Adrenal gland (tissue), 12 donors: Measurements from ENCODE around the gene CCR7. TPM values are rescaled to one million over a fixed set of nuclear protein-coding genes. Genes with fewer than 3 reads are reported as not detected.

Experiments
- DNase-seq, 7 donors: peaks; one replicate each; pipeline ENCODE4 v3.0.0-alpha.2; 2019 to 2020
- H3K27ac ChIP-seq, 5 donors: fragments of 200-600 bp; sonication (generic) in 4 of 5; 1 replicate in 3 of 5; 2 replicates in 2 of 5; pipeline versions ENCODE4 v1.5.1 to v1.8.0; 2016 to 2020; ENCODE audit warnings: mild to moderate bottlenecking in 1 of 5
- H3K27me3 ChIP-seq: fragments of 200-600 bp; 2 replicates; pipeline ENCODE4 v1.8.0; 2021
- H3K36me3 ChIP-seq, 2 donors: fragments of 200-600 bp; replicated peaks in 1 of 2; 1 replicate in 1 of 2; 2 replicates in 1 of 2; pipeline versions ENCODE4 v1.5.1 to v1.8.0; 2018 to 2022
- H3K4me1 ChIP-seq, 2 donors: fragments of 200-600 bp; replicated peaks in 1 of 2; 1 replicate in 1 of 2; 2 replicates in 1 of 2; pipeline versions ENCODE4 v1.5.1 to v1.8.0; 2018 to 2021
- H3K4me3 ChIP-seq, 4 donors: fragments of 200-600 bp; sonication (generic) in 3 of 4; one replicate each; pipeline ENCODE4 v1.5.1; 2016 to 2018
- H3K9me3 ChIP-seq, 3 donors: fragments of 200-600 bp; sonication (generic) in 1 of 3; replicated peaks in 1 of 3; 1 replicate in 2 of 3; 2 replicates in 1 of 3; pipeline versions ENCODE4 v1.5.1 to v1.8.0; 2016 to 2021
- POLR2A ChIP-seq, 2 donors: fragments of 450-650 bp; IDR thresholded peaks; one replicate each; pipeline ENCODE4 v1.6.1; 2017; ENCODE audit warnings: antibody characterized with exemption in 2 of 2, mild to moderate bottlenecking in 2 of 2, moderate library complexity in 1 of 2
- WGBS, 4 donors: extraction: QIAGEN DNeasy Blood & Tissue Kit in 2 of 4; methylation state at CpG; one replicate each; pipeline versions ENCODE4 v1.1.5 to v1.1.7; 2013 to 2017; 5-methylcytosine and 5-hydroxymethylcytosine counted together
- intact Hi-C, 2 donors: fragments of 100-400 bp; cut with DNase I; formaldehyde crosslinking; loops; one replicate each; pipeline versions ENCODE4 v1.14.1 to v1.15.0; 2022 to 2023
- polyA plus RNA-seq, 3 donors: library from polyadenylated mRNA; stranded (reverse); fragments of 200-250 nt in 2 of 3; fragments of 350-450 nt in 1 of 3; fragmentation: Illumina TruSeq in 1 of 3; extraction: RNeasy Lipid Tissue Mini Kit (QIAGEN cat#74804) in 1 of 3; gene quantifications; one replicate each; pipeline ENCODE4 v1.2.3, GENCODE V29; 2013 to 2014
- total RNA-seq, 9 donors: library from RNA; depleted of rRNA in 4 of 9; stranded (reverse); fragments of >200 nt in 4 of 9; fragments of 120-200 nt in 1 of 9; fragmentation: NEBNext Ultra II Directional in 1 of 9; extraction: Animal tissue kit (Norgen Biotek cat#: 25700) in 1 of 9; gene quantifications; one replicate each; pipeline versions ENCODE4 v1.1.0 to v1.2.4, GENCODE V29; 2013 to 2023
- TF ChIP-seq, protein P1 (sequence below), 6 experiments: fragments of 450-650 bp in 4 of 6; fragments of 200-600 bp in 2 of 6; sonication (generic) in 1 of 6; IDR thresholded peaks; 1 replicate in 5 of 6; 2 replicates in 1 of 6; pipeline versions ENCODE4 v1.5.1 to v1.8.0; 2016 to 2021; ENCODE audit warnings: antibody characterized with exemption in 6 of 6, mild to moderate bottlenecking in 2 of 6, moderate library complexity in 1 of 6
- donor health status: healthy with polysubstance abuse.
- donor health status: Bipolar disorder and iron deficiency.
- donor health status: DM: yes; HTN: yes; CAD: no.
- donor health status: DM: no; HTN: no; CAD: no.
- donor health status: DM: no; HTN: no; CAD: no.
- donor health status: DM: yes; HTN: yes; CAD: no.

The CCR7 gene
- total and polyA plus RNA-seq, 12 donors: 0.06 to 1.0 (median 0.35) TPM; not detected in 2

DNA sequence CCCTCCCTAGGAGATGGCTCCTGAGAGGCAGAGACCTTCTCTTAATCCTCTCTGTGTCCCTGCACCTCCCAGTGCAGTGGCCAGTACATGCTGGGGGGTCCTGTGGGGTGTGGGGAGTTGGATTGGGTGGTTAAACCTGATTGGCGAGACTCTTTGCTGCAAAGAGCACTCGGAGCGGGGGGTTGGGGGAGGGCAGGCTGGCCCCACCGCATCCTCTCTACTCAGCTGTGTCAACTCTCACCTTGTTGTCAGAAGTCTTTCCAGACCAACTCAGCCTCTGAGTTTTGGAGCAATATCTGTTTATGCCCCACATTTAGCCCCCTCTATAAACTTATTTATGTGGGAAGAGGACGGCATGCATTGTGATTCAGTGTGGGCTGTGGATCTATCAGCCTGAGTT lies 42.4 kb upstream of the CCR7 start:
- Histone ChIP-seq H3K4me3 (no peak overlapping the region), H3K27ac (no peak overlapping the region), H3K27me3 (no peaks in the 10 kb centered on the region), H3K9me3 (no peaks in the 10 kb centered on the region), H3K4me1 (no peaks in the 10 kb centered on the region), H3K36me3 (no peaks in the 10 kb centered on the region)
- WGBS, 4 donors: 68 to 80% (median 72%) methylated on average over 5 of the region's 5 CpGs
- DNase-seq: no peak
- TF ChIP-seq POLR2A (IDR thresholded peaks at IDR 0.05): no peak
- TF ChIP-seq, protein P1, sequence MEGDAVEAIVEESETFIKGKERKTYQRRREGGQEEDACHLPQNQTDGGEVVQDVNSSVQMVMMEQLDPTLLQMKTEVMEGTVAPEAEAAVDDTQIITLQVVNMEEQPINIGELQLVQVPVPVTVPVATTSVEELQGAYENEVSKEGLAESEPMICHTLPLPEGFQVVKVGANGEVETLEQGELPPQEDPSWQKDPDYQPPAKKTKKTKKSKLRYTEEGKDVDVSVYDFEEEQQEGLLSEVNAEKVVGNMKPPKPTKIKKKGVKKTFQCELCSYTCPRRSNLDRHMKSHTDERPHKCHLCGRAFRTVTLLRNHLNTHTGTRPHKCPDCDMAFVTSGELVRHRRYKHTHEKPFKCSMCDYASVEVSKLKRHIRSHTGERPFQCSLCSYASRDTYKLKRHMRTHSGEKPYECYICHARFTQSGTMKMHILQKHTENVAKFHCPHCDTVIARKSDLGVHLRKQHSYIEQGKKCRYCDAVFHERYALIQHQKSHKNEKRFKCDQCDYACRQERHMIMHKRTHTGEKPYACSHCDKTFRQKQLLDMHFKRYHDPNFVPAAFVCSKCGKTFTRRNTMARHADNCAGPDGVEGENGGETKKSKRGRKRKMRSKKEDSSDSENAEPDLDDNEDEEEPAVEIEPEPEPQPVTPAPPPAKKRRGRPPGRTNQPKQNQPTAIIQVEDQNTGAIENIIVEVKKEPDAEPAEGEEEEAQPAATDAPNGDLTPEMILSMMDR (IDR thresholded peaks at IDR 0.05): no peak
- intact Hi-C loops: no loop called here

DNA sequence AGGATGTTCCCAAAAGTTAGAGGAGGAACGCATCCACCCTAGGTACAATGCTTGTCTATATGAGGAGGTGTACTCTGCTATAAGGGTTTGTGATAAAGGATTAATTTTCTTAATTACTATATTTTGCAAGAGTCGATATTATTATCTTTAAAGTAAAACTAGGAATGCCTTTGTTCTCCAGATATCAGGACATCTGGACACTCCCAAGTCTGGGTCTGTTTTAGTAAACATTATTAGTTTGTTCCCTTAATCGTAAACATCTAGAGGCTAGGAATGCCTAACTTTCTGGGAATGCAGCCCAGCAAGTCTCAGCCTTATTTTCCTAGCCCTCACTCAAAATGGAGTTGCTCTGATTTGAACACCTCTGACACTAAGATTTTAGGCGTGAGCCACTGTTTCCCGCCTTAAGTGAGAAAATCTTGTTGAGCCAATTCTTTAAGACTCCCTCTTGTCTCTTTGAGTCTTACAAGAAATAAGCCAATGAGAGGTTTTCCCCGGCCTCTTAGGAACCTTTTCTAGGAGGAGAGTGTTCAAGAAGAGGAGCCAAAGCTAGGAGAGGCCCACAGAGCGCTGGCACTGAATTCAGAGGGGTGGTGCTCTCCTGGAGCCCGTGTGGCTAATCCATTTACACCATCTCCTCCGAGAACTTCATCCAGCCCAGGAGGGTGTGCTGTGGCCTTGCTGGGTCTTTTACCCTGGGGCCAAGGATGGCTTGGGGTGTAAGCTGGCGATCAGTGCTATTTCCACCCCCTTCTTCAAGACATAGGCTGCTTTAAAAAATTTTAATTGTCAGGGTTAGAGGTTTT lies 41.5 kb upstream of the CCR7 start:
- no peak overlapping the region for H3K4me3 ChIP-seq
- H3K9me3 ChIP-seq: no peaks in the 10 kb centered on the region
- WGBS, 4 donors: 72 to 84% (median 81%) methylated on average over 10 of the region's 10 CpGs
- no peaks in the 10 kb centered on the region for H3K36me3 ChIP-seq
- TF ChIP-seq, protein P1 (IDR thresholded peaks at IDR 0.05): no peak
- no peak for TF ChIP-seq POLR2A (IDR thresholded peaks at IDR 0.05)
- intact Hi-C loops: no loop called here
- H3K27me3 ChIP-seq: no peaks in the 10 kb centered on the region
- no peaks in the 10 kb centered on the region for H3K4me1 ChIP-seq
- DNase-seq: no peak
- no peak overlapping the region for H3K27ac ChIP-seq

DNA sequence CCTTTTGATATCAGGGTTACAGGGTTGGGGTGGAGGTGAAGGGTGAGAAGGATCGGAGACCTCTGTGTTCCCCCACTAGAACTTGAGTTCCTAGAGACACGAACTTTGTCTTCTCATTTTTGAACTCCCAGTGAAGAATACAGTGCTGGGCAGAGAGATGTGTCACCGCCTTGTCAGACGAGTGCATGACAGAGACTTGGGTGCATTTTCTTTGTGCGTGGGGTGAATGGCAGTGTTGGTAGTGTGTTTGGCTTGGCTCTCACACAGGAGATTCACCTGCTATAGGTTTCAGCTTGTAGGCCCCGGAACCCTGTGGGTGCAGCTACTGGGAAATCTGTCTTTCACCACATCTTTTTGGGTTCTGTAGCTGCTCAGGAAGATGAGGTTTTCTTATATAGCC lies 40.0 kb upstream of the CCR7 start:
- intact Hi-C loops: no loop called here
- Histone ChIP-seq H3K9me3 (no peaks in the 10 kb centered on the region), H3K36me3 (no peaks in the 10 kb centered on the region), H3K27ac (no peak overlapping the region), H3K4me1 (no peaks in the 10 kb centered on the region), H3K4me3 (no peak overlapping the region), H3K27me3 (no peaks in the 10 kb centered on the region)
- 87 to 95% (median 88%) methylated on average over 5 to 6 of the region's 6 CpGs for WGBS, 4 donors
- TF ChIP-seq, protein P1 (IDR thresholded peaks at IDR 0.05): no peak
- TF ChIP-seq POLR2A (IDR thresholded peaks at IDR 0.05): no peak
- no peak for DNase-seq

DNA sequence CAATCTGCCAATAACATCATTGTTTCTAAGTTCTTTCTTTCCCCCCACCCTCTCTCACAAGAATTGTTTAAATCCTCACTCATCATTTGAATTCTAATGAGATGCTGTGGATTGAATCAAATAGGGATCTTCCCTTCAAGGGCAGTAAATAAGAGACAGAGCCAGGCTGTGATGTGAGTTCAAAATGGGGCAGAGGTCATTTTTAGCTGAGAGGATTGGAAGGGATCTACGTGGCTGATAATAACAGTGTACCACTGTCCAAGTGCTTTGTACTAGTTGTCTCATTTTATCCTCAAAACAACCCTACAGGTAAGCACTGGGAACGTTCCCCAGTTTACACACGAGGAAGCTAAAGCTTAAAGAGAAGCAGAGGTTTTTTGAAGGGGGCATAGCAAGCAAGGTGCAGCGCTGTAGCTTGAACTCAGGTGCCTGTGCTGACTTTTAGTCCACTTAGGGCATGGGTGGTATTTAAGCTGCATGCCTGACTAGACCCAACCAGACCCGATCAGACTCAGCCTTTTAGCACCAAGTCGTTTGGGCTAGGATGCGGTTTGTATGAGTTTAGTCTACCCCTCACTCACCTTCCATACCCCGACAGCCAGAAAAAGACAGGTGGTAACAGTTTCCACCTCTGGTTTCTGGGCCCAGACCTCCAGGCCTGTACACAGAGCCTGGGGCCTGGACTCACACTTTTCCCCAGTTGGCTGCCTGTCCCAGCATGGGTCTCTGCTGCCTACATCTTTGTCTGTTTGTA lies 39.2 kb upstream of the CCR7 start:
- Histone ChIP-seq H3K36me3 (no peaks in the 10 kb centered on the region), H3K4me1 (no peaks in the 10 kb centered on the region), H3K9me3 (no peaks in the 10 kb centered on the region), H3K4me3 (no peak overlapping the region), H3K27me3 (no peaks in the 10 kb centered on the region), H3K27ac (no peak overlapping the region)
- DNase-seq: no peak
- TF ChIP-seq POLR2A (IDR thresholded peaks at IDR 0.05): no peak
- TF ChIP-seq, protein P1 (IDR thresholded peaks at IDR 0.05): no peak
- intact Hi-C loops: no loop called here
- WGBS, 4 donors: 76 to 87% (median 86%) methylated on average over 5 to 8 of the region's 8 CpGs
